ENCODE measurements around the gene RDH8. TPM values are rescaled to one million over a fixed set of nuclear protein-coding genes. Genes with fewer than 3 reads are reported as not detected.

Gene RDH8
- polyA plus RNA-seq, 1 donor: not detected

GRCh38 chr19:10033614-10034013 lies 20.3 kb downstream of the RDH8 start:
- Histone ChIP-seq H3K4me1 (ENCODE audit: control insufficient read depth, insufficient read depth, low read length) (peaks cover 3% of the 10 kb centered on the region), H3K9me3 (ENCODE audit: control insufficient read depth, low read depth, low read length) (no peaks in the 10 kb centered on the region), H3K4me3 (ENCODE audit: low read length) (no peak overlapping the region), H3K27ac (ENCODE audit: low read length) (no peak overlapping the region), H3K27me3 (ENCODE audit: control insufficient read depth, insufficient read depth, low read length) (peaks cover 9% of the 10 kb centered on the region), H3K36me3 (ENCODE audit: control insufficient read depth, insufficient read depth, low read length) (no peaks in the 10 kb centered on the region)
- 93% methylated on average over 2 of the region's 8 CpGs for WGBS (ENCODE audit: insufficient coverage, low lambda C conversion rate)
- DNase-seq: no peak

GRCh38 chr19:10036601-10037071 lies 23.4 kb downstream of the RDH8 start:
- peaks cover 3% of the 10 kb centered on the region for H3K4me1 ChIP-seq (ENCODE audit: control insufficient read depth, insufficient read depth, low read length)
- WGBS (ENCODE audit: insufficient coverage, low lambda C conversion rate): no CpG with 5 or more reads among the region's 5 CpGs
- peaks cover 9% of the 10 kb centered on the region for H3K27me3 ChIP-seq (ENCODE audit: control insufficient read depth, insufficient read depth, low read length)
- no peak overlapping the region for H3K4me3 ChIP-seq (ENCODE audit: low read length)
- peak overlapping the region; percentile 41 for H3K27ac ChIP-seq (ENCODE audit: low read length)
- no peaks in the 10 kb centered on the region for H3K36me3 ChIP-seq (ENCODE audit: control insufficient read depth, insufficient read depth, low read length)
- H3K9me3 ChIP-seq (ENCODE audit: control insufficient read depth, low read depth, low read length): no peaks in the 10 kb centered on the region
- peak; percentile 61 to 84 for DNase-seq

GRCh38 chr19:10037367-10037766 lies 24.1 kb downstream of the RDH8 start:
- peak overlapping the region; percentile 41 for H3K27ac ChIP-seq (ENCODE audit: low read length)
- peaks cover 5% of the 10 kb centered on the region for H3K27me3 ChIP-seq (ENCODE audit: control insufficient read depth, insufficient read depth, low read length)
- no peak overlapping the region for H3K4me3 ChIP-seq (ENCODE audit: low read length)
- no peaks in the 10 kb centered on the region for H3K36me3 ChIP-seq (ENCODE audit: control insufficient read depth, insufficient read depth, low read length)
- WGBS (ENCODE audit: insufficient coverage, low lambda C conversion rate): no CpG with 5 or more reads among the region's 4 CpGs
- no peaks in the 10 kb centered on the region for H3K9me3 ChIP-seq (ENCODE audit: control insufficient read depth, low read depth, low read length)
- DNase-seq: peak in 1 of 2 donors; percentile 23
- H3K4me1 ChIP-seq (ENCODE audit: control insufficient read depth, insufficient read depth, low read length): peaks cover 3% of the 10 kb centered on the region

GRCh38 chr19:10037809-10038208 lies 24.5 kb downstream of the RDH8 start:
- DNase-seq: peak in 1 of 2 donors; percentile 35
- peaks cover 4% of the 10 kb centered on the region for H3K27me3 ChIP-seq (ENCODE audit: control insufficient read depth, insufficient read depth, low read length)

GRCh38 chr19:10043286-10043927 lies 30.1 kb downstream of the RDH8 start:
- peak in 1 of 2 donors; percentile 48 for DNase-seq
- Histone ChIP-seq H3K27ac (ENCODE audit: low read length) (no peak overlapping the region), H3K9me3 (ENCODE audit: control insufficient read depth, low read depth, low read length) (peaks cover 3% of the 10 kb centered on the region), H3K36me3 (ENCODE audit: control insufficient read depth, insufficient read depth, low read length) (no peaks in the 10 kb centered on the region), H3K4me3 (ENCODE audit: low read length) (no peak overlapping the region), H3K27me3 (ENCODE audit: control insufficient read depth, insufficient read depth, low read length) (no peaks in the 10 kb centered on the region), H3K4me1 (ENCODE audit: control insufficient read depth, insufficient read depth, low read length) (no peaks in the 10 kb centered on the region)
- no CpG with 5 or more reads among the region's 4 CpGs for WGBS (ENCODE audit: insufficient coverage, low lambda C conversion rate)

More at GRCh38 chr19:10037809-10038208, 24.5 kb downstream of the RDH8 start:
- Histone ChIP-seq H3K9me3 (ENCODE audit: control insufficient read depth, low read depth, low read length) (peaks cover 3% of the 10 kb centered on the region), H3K4me3 (ENCODE audit: low read length) (no peak overlapping the region), H3K36me3 (ENCODE audit: control insufficient read depth, insufficient read depth, low read length) (no peaks in the 10 kb centered on the region), H3K27ac (ENCODE audit: low read length) (peak overlapping the region; percentile 41), H3K4me1 (ENCODE audit: control insufficient read depth, insufficient read depth, low read length) (peaks cover 3% of the 10 kb centered on the region)
- no CpG with 5 or more reads among the region's 5 CpGs for WGBS (ENCODE audit: insufficient coverage, low lambda C conversion rate)

GRCh38 chr19:10044390-10044789 lies 31.1 kb downstream of the RDH8 start:
- no peak overlapping the region for H3K27ac ChIP-seq (ENCODE audit: low read length)
- H3K9me3 ChIP-seq (ENCODE audit: control insufficient read depth, low read depth, low read length): peaks cover 3% of the 10 kb centered on the region
- H3K4me1 ChIP-seq (ENCODE audit: control insufficient read depth, insufficient read depth, low read length): no peaks in the 10 kb centered on the region
- WGBS (ENCODE audit: insufficient coverage, low lambda C conversion rate): no CpG with 5 or more reads among the region's 1 CpG
- no peak for DNase-seq
- H3K36me3 ChIP-seq (ENCODE audit: control insufficient read depth, insufficient read depth, low read length): no peaks in the 10 kb centered on the region
- H3K4me3 ChIP-seq (ENCODE audit: low read length): no peak overlapping the region
- no peaks in the 10 kb centered on the region for H3K27me3 ChIP-seq (ENCODE audit: control insufficient read depth, insufficient read depth, low read length)

GRCh38 chr19:10045371-10045770 lies 32.1 kb downstream of the RDH8 start:
- H3K27me3 ChIP-seq (ENCODE audit: control insufficient read depth, insufficient read depth, low read length): no peaks in the 10 kb centered on the region
- H3K9me3 ChIP-seq (ENCODE audit: control insufficient read depth, low read depth, low read length): peaks cover 3% of the 10 kb centered on the region
- WGBS (ENCODE audit: insufficient coverage, low lambda C conversion rate): no CpG with 5 or more reads among the region's 1 CpG
- H3K27ac ChIP-seq (ENCODE audit: low read length): no peak overlapping the region
- no peaks in the 10 kb centered on the region for H3K4me1 ChIP-seq (ENCODE audit: control insufficient read depth, insufficient read depth, low read length)
- DNase-seq: no peak
- H3K36me3 ChIP-seq (ENCODE audit: control insufficient read depth, insufficient read depth, low read length): no peaks in the 10 kb centered on the region
- no peak overlapping the region for H3K4me3 ChIP-seq (ENCODE audit: low read length)

- no peaks in the 10 kb centered on the region for H3K9me3 ChIP-seq (ENCODE audit: control insufficient read depth, low read depth, low read length)
- H3K27ac ChIP-seq (ENCODE audit: low read length): no peak overlapping the region
- no peaks in the 10 kb centered on the region for H3K36me3 ChIP-seq (ENCODE audit: control insufficient read depth, insufficient read depth, low read length)
- no peaks in the 10 kb centered on the region for H3K4me1 ChIP-seq (ENCODE audit: control insufficient read depth, insufficient read depth, low read length)
- no CpG with 5 or more reads among the region's 2 CpGs for WGBS (ENCODE audit: insufficient coverage, low lambda C conversion rate)
- no peak for DNase-seq
- H3K4me3 ChIP-seq (ENCODE audit: low read length): no peak overlapping the region
- no peaks in the 10 kb centered on the region for H3K27me3 ChIP-seq (ENCODE audit: control insufficient read depth, insufficient read depth, low read length)
Measured at GRCh38 chr19:10049626-10050025, 36.3 kb downstream of the RDH8 start.

- Histone ChIP-seq H3K4me1 (ENCODE audit: control insufficient read depth, insufficient read depth, low read length) (no peaks in the 10 kb centered on the region), H3K36me3 (ENCODE audit: control insufficient read depth, insufficient read depth, low read length) (no peaks in the 10 kb centered on the region), H3K27ac (ENCODE audit: low read length) (no peak overlapping the region), H3K4me3 (ENCODE audit: low read length) (no peak overlapping the region), H3K9me3 (ENCODE audit: control insufficient read depth, low read depth, low read length) (no peaks in the 10 kb centered on the region), H3K27me3 (ENCODE audit: control insufficient read depth, insufficient read depth, low read length) (no peaks in the 10 kb centered on the region)
- no peak for DNase-seq
- WGBS (ENCODE audit: insufficient coverage, low lambda C conversion rate): no CpG with 5 or more reads among the region's 21 CpGs
Measured at GRCh38 chr19:10052602-10053360, 39.5 kb downstream of the RDH8 start.

GRCh38 chr19:10061717-10062310 lies 48.5 kb downstream of the RDH8 start:
- H3K27me3 ChIP-seq (ENCODE audit: control insufficient read depth, insufficient read depth, low read length): no peaks in the 10 kb centered on the region

More at GRCh38 chr19:10061717-10062310, 48.5 kb downstream of the RDH8 start:
- H3K27ac ChIP-seq (ENCODE audit: low read length): no peak overlapping the region
- H3K9me3 ChIP-seq (ENCODE audit: control insufficient read depth, low read depth, low read length): no peaks in the 10 kb centered on the region
- DNase-seq: no peak
- H3K4me1 ChIP-seq (ENCODE audit: control insufficient read depth, insufficient read depth, low read length): no peaks in the 10 kb centered on the region
- H3K36me3 ChIP-seq (ENCODE audit: control insufficient read depth, insufficient read depth, low read length): no peaks in the 10 kb centered on the region
- H3K4me3 ChIP-seq (ENCODE audit: low read length): no peak overlapping the region
- no CpG with 5 or more reads among the region's 21 CpGs for WGBS (ENCODE audit: insufficient coverage, low lambda C conversion rate)

Measured in large intestine (tissue), 3 donors.